GM21381 (cell line): ENCODE measurements around the gene DIP2A.

Source experiments
- ATAC-seq: cut with Tn5 transposase; IDR thresholded peaks from one replicate; pipeline ENCODE4 v1.9.1; 2021; ENCODE audit warnings: mild to moderate bottlenecking, moderate library complexity; ENCODE audit not compliant: unreplicated experiment

DIP2A gene

GRCh38 chr21:46613391-46613790 is 154.7 kb downstream of the DIP2A start:
- ATAC-seq, result no peak

- ATAC-seq, result no peak
Observed at GRCh38 chr21:46616050-46616449, 157.4 kb downstream of the DIP2A start.

GRCh38 chr21:46616656-46617055 is 158.0 kb downstream of the DIP2A start:
- ATAC-seq, result no peak

GRCh38 chr21:46617267-46618051 is 158.8 kb downstream of the DIP2A start:
- no peak for ATAC-seq

GRCh38 chr21:46618738-46619379 is 160.2 kb downstream of the DIP2A start:
- no peak for ATAC-seq
